Spleen (tissue), 11 donors: ENCODE data around the gene PRKCZ. TPM values are rescaled to one million over a fixed set of nuclear protein-coding genes. Genes with fewer than 3 reads are reported as not detected.

Experiments used
- DNase-seq: peaks from one replicate; pipeline ENCODE4 v3.0.0-alpha.2; 2020
- H3K27ac ChIP-seq, 8 donors: fragments of 200-600 bp; sonication (generic) in 7 of 8; 1 replicate in 4 of 8; 2 replicates in 4 of 8; pipeline versions ENCODE4 v1.5.0 to v1.8.0; 2016 to 2021; ENCODE audit warnings: inconsistent platforms in 4 of 8, mild to moderate bottlenecking in 4 of 8, moderate library complexity in 1 of 8
- H3K27me3 ChIP-seq, 7 donors: fragments of 200-600 bp; sonication (generic) in 6 of 7; replicated peaks in 1 of 7; 1 replicate in 4 of 7; 2 replicates in 3 of 7; pipeline versions ENCODE4 v1.5.0 to v1.8.0; 2016 to 2021; ENCODE audit warnings: inconsistent platforms in 3 of 7, mild to moderate bottlenecking in 1 of 7
- H3K36me3 ChIP-seq, 6 donors: fragments of 200-600 bp; sonication (generic) in 5 of 6; 1 replicate in 4 of 6; 2 replicates in 2 of 6; pipeline versions ENCODE4 v1.5.0 to v1.8.0; 2016 to 2021; ENCODE audit warnings: inconsistent platforms in 2 of 6
- H3K4me1 ChIP-seq, 6 donors: fragments of 200-600 bp; sonication (generic) in 5 of 6; 1 replicate in 3 of 6; 2 replicates in 3 of 6; pipeline versions ENCODE4 v1.5.0 to v1.8.0; 2016 to 2021; ENCODE audit warnings: inconsistent platforms in 3 of 6
- H3K4me3 ChIP-seq, 8 donors: fragments of 200-600 bp; sonication (generic) in 7 of 8; 1 replicate in 4 of 8; 2 replicates in 4 of 8; pipeline versions ENCODE4 v1.5.0 to v1.8.0; 2016 to 2021; ENCODE audit warnings: inconsistent platforms in 4 of 8, mild to moderate bottlenecking in 4 of 8, moderate library complexity in 2 of 8
- H3K9me3 ChIP-seq, 8 donors: fragments of 200-600 bp; sonication (generic) in 7 of 8; 1 replicate in 4 of 8; 2 replicates in 4 of 8; pipeline versions ENCODE4 v1.5.0 to v1.8.0; 2016 to 2021; ENCODE audit warnings: inconsistent platforms in 4 of 8
- POLR2A ChIP-seq, 3 donors: fragments of 450-650 bp; IDR thresholded peaks; one replicate each; pipeline ENCODE4 v1.5.1; 2017; ENCODE audit warnings: antibody characterized with exemption in 3 of 3, mild to moderate bottlenecking in 1 of 3
- POLR2AphosphoS5 ChIP-seq, 3 donors: sonication (generic); formaldehyde crosslinking; IDR thresholded peaks; one replicate each; pipeline ENCODE4 v1.5.1; 2017; ENCODE audit warnings: antibody characterized with exemption in 3 of 3
- WGBS, 5 donors: extraction: QIAGEN DNeasy Blood & Tissue Kit in 3 of 5; methylation state at CpG; one replicate each; pipeline versions ENCODE4 v1.1.5 to v1.1.7; 2013 to 2018; 5-methylcytosine and 5-hydroxymethylcytosine counted together
- intact Hi-C: fragments of 100-400 bp; cut with DNase I; formaldehyde crosslinking; loops from one replicate; pipeline ENCODE4 v1.15.0; 2023; ENCODE audit warnings: low total_unique reads
- polyA plus RNA-seq, 3 donors: library from polyadenylated mRNA; stranded (reverse); fragments of 200-250 nt; gene quantifications; one replicate each; pipeline ENCODE4 v1.2.1, GENCODE V29; 2013
- total RNA-seq, 7 donors: library from RNA; depleted of rRNA in 3 of 7; stranded (reverse); fragments of >200 nt in 3 of 7; fragmentation: NEBNext Ultra II Directional in 4 of 7; extraction: Animal tissue kit (Norgen Biotek cat#: 25700) in 4 of 7; gene quantifications; one replicate each; pipeline versions ENCODE4 v1.1.0 to v1.2.1, GENCODE V29; 2016 to 2021
- TF ChIP-seq, protein P1 (sequence below), 11 experiments: fragments of 200-600 bp in 7 of 11; fragments of 450-650 bp in 4 of 11; sonication (generic) in 4 of 11; IDR thresholded peaks in 8 of 11; conservative IDR thresholded peaks in 3 of 11; 1 replicate in 7 of 11; 2 replicates in 4 of 11; pipeline versions ENCODE4 v1.4.0 to v1.8.0; 2016 to 2021; ENCODE audit warnings: antibody characterized with exemption in 11 of 11, inconsistent platforms in 4 of 11, mild to moderate bottlenecking in 1 of 11
- donor health status: healthy with polysubstance abuse.
- donor health status: DM: no; HTN: no; CAD: no; lungs with moderate emphysema.
- donor health status: DM: no; HTN: no; CAD: no.
- donor health status: Bipolar disorder and iron deficiency.
- donor health status: healthy.
- donor health status: DM: no; HTN: no; CAD: no.
- donor health status: DM: yes; HTN: yes; CAD: no.

PRKCZ gene
- total and polyA plus RNA-seq, 10 donors, result 17.6 to 61.8 (median 34.0) TPM

DNA sequence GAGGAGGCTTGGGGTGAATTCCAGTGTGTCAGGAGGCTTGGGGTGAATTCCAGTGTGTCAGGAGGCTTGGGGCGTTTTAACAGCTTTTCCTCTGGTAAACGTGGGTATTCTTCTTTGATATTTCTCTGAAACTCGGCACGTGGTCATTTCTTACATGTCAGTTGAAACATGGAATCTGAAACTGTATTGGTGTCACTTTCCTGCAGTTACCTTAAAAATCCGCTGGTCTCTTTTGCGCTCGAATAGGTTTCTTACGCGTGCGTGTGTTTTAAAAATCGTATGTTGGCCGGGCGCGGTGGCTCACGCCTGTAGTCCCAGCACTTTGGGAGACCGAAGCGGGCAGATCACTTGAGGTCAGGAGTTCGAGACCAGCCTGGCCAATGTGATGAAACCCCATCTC, 33.5 kb downstream of the PRKCZ start:
- Histone ChIP-seq H3K27me3 (no peaks in the 10 kb centered on the region), H3K4me1 (peaks cover 0 to 6% (median 0%) of the 10 kb centered on the region in 6 donors), H3K27ac (no peak overlapping the region), H3K4me3 (no peak overlapping the region), H3K36me3 (peaks cover 0 to 42% (median under 1%) of the 10 kb centered on the region in 6 donors), H3K9me3 (peaks cover 0 to 13% (median 10%) of the 10 kb centered on the region in 8 donors)
- no peak for DNase-seq
- 84 to 93% (median 91%) methylated on average over 18 of the region's 18 CpGs for WGBS, 5 donors
- intact Hi-C loops, result no loop called here
- TF ChIP-seq POLR2AphosphoS5 (IDR thresholded peaks at IDR 0.05) (no peak), POLR2A (IDR thresholded peaks at IDR 0.05) (no peak)
- TF ChIP-seq, protein P1, sequence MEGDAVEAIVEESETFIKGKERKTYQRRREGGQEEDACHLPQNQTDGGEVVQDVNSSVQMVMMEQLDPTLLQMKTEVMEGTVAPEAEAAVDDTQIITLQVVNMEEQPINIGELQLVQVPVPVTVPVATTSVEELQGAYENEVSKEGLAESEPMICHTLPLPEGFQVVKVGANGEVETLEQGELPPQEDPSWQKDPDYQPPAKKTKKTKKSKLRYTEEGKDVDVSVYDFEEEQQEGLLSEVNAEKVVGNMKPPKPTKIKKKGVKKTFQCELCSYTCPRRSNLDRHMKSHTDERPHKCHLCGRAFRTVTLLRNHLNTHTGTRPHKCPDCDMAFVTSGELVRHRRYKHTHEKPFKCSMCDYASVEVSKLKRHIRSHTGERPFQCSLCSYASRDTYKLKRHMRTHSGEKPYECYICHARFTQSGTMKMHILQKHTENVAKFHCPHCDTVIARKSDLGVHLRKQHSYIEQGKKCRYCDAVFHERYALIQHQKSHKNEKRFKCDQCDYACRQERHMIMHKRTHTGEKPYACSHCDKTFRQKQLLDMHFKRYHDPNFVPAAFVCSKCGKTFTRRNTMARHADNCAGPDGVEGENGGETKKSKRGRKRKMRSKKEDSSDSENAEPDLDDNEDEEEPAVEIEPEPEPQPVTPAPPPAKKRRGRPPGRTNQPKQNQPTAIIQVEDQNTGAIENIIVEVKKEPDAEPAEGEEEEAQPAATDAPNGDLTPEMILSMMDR (IDR thresholded peaks at IDR 0.05 in 8 of 11, conservative IDR thresholded peaks at IDR 0.05 in 3 of 11), result no peak

DNA sequence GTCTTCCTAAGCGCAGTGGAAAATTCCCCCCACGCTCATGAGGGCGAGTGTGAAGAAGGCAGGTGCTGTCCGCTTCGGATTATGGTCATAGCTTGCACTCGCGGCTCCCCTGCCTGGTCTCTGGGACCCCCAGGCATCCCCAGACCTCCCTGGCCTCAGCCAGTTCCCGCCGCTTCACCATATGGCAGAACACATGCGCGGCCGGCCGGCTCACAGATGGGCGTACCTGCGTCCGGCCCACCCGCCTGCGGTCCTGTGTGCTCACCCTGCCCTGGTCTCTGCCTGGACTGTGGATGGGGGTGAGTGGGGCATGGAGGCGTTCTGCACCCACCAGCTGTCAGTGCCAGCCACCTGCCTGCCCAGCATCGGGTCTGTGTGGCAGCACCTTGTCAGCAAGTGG, 34.1 kb downstream of the PRKCZ start:
- no peak for DNase-seq
- intact Hi-C loops, result no loop called here
- H3K9me3 ChIP-seq, result peaks cover 0 to 7% (median 3%) of the 10 kb centered on the region in 8 donors

DNA sequence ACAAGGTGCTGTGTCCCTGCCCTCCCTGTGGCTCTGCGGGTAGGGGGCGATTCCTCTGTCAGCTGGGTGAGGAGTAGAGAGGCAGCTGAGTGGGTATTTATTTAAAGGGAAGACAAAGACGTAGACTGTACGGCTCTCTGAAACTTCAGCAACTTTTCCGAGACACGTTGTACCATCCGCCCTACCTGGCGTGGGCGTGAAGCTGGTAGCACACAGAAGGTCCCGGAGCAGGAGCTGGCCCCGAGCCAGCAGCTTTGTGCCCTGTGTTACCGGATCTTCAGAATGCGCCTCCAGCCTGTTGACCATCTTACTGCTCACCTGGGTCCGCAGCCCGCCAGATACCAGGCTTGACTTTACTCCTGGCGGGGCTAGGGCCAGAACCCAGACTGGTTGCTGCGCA, 34.9 kb downstream of the PRKCZ start:
- no peak for DNase-seq
- 83 to 97% (median 95%) methylated on average over 17 of the region's 17 CpGs for WGBS, 5 donors
- Histone ChIP-seq H3K27me3 (no peaks in the 10 kb centered on the region), H3K9me3 (no peaks in the 10 kb centered on the region), H3K4me1 (peaks cover 0 to 6% (median 0%) of the 10 kb centered on the region in 6 donors), H3K36me3 (peaks cover 0 to 44% (median 1%) of the 10 kb centered on the region in 6 donors), H3K27ac (no peak overlapping the region), H3K4me3 (no peak overlapping the region)
- TF ChIP-seq POLR2A (IDR thresholded peaks at IDR 0.05), result no peak
- TF ChIP-seq, protein P1 (IDR thresholded peaks at IDR 0.05 in 8 of 11, conservative IDR thresholded peaks at IDR 0.05 in 3 of 11), result no peak
- no peak for TF ChIP-seq POLR2AphosphoS5 (IDR thresholded peaks at IDR 0.05)
- intact Hi-C loops, result no loop called here

More for the DNA sequence above, 34.1 kb downstream of the PRKCZ start:
- Histone ChIP-seq H3K27me3 (no peaks in the 10 kb centered on the region), H3K4me3 (no peak overlapping the region), H3K4me1 (peaks cover 0 to 6% (median 0%) of the 10 kb centered on the region in 6 donors), H3K36me3 (peaks cover 0 to 38% (median 1%) of the 10 kb centered on the region in 6 donors), H3K27ac (no peak overlapping the region)
- TF ChIP-seq POLR2AphosphoS5 (IDR thresholded peaks at IDR 0.05), result no peak
- TF ChIP-seq, protein P1 (IDR thresholded peaks at IDR 0.05 in 8 of 11, conservative IDR thresholded peaks at IDR 0.05 in 3 of 11), result no peak
- TF ChIP-seq POLR2A (IDR thresholded peaks at IDR 0.05), result no peak
- WGBS, 5 donors, result 87 to 96% (median 94%) methylated on average over 17 to 20 of the region's 20 CpGs

DNA sequence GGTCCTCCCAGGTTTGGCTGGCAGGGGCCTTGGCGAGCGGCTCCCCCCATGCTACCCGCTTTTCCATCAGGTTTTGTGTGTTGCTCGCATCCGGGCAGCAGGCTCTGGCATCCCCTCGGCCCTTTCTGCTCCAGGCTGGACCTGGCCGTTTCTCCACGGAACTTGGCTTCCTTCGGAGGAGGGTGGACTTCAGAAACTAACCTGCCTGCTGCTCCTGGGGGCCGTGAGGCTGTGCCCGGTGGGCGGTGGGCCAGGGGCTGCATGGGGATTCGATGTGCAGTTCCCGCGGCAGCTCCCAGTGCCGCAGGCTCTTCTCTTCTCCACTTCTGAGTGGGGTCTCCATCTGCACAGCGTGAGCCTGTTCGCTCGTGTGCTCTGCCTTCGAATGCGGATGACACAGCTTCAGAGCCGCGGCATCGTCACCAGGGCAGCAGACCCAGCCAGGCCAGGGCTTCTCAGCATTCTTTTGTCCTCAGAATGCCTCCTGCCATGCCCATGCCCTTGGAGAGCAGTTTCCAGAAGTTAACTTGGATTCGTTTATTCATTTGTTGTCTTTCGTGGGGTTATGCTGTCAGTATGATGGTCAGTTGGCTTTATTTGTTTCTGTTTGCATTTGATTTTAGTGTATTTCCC, 36.4 kb downstream of the PRKCZ start:
- TF ChIP-seq, protein P1 (IDR thresholded peaks at IDR 0.05 in 8 of 11, conservative IDR thresholded peaks at IDR 0.05 in 3 of 11), result no peak
- no peak for TF ChIP-seq POLR2AphosphoS5 (IDR thresholded peaks at IDR 0.05)
- peaks cover 0 to 46% (median 1%) of the 10 kb centered on the region in 6 donors for H3K36me3 ChIP-seq
- no peaks in the 10 kb centered on the region for H3K9me3 ChIP-seq
- intact Hi-C loops, result no loop called here
- peaks cover 0 to 7% (median 3%) of the 10 kb centered on the region in 6 donors for H3K4me1 ChIP-seq
- 93 to 96% (median 94%) methylated on average over 26 of the region's 26 CpGs for WGBS, 5 donors
- H3K27ac ChIP-seq, result no peak overlapping the region
- no peak overlapping the region for H3K4me3 ChIP-seq
- DNase-seq, result no peak
- H3K27me3 ChIP-seq, result no peaks in the 10 kb centered on the region
